Transverse colon (tissue), 4 donors: ENCODE data around the gene C22orf23. TPM values are rescaled to one million over a fixed set of nuclear protein-coding genes. Genes with fewer than 3 reads are reported as not detected.
A peak's percentile ranks its signal among the peaks of the same experiment; 100 is the strongest.

Experiments used
- DNase-seq: peaks from one replicate; pipeline ENCODE4 v3.0.0-alpha.2; 2019
- H3K27ac ChIP-seq, 4 donors: fragments of 200-600 bp; sonication (generic); 2 replicates each; pipeline ENCODE4 v1.5.1; 2016 to 2018; ENCODE audit warnings: inconsistent platforms in 4 of 4
- H3K27me3 ChIP-seq: fragments of 200-600 bp; sonication (generic); 2 replicates; pipeline ENCODE4 v1.5.1; 2017; ENCODE audit warnings: inconsistent platforms
- H3K36me3 ChIP-seq, 4 donors: fragments of 200-600 bp; sonication (generic); 2 replicates each; pipeline ENCODE4 v1.5.1; 2017 to 2019; ENCODE audit warnings: inconsistent platforms in 4 of 4
- H3K4me1 ChIP-seq, 4 donors: fragments of 200-600 bp; sonication (generic); 2 replicates each; pipeline ENCODE4 v1.5.1; 2017 to 2020; ENCODE audit warnings: inconsistent platforms in 4 of 4
- H3K4me3 ChIP-seq, 4 donors: fragments of 200-600 bp; sonication (generic); 1 replicate in 1 of 4; 2 replicates in 3 of 4; pipeline versions ENCODE4 v1.5.1 to v1.6.1; 2017 to 2019; ENCODE audit warnings: inconsistent platforms in 4 of 4
- H3K9me3 ChIP-seq, 2 donors: fragments of 200-600 bp; sonication (generic); 2 replicates each; pipeline ENCODE4 v1.5.1; 2017 to 2019; ENCODE audit warnings: inconsistent platforms in 2 of 2
- EP300 ChIP-seq: sonication (generic); formaldehyde crosslinking; IDR thresholded peaks from one replicate; pipeline ENCODE4 v1.6.1; 2017; ENCODE audit warnings: antibody characterized with exemption, low read depth
- POLR2A ChIP-seq: fragments of 450-650 bp; IDR thresholded peaks from one replicate; pipeline ENCODE4 v1.6.1; 2016; ENCODE audit warnings: antibody characterized with exemption, mild to moderate bottlenecking, moderate library complexity
- POLR2AphosphoS5 ChIP-seq, 3 donors: sonication (generic); formaldehyde crosslinking; IDR thresholded peaks; one replicate each; pipeline ENCODE4 v1.6.1; 2016; ENCODE audit warnings: antibody characterized with exemption in 3 of 3
- WGBS, 2 donors: methylation state at CpG; one replicate each; pipeline ENCODE4 v1.1.5; 2018; ENCODE audit warnings: low coverage in 1 of 2; 5-methylcytosine and 5-hydroxymethylcytosine counted together
- in situ Hi-C, 4 donors: fragments of 200-750 bp; cut with MboI; loops; one replicate each; pipeline versions ENCODE4 v1.15.0 to v1.15.1; 2017; ENCODE audit warnings: low sequenced_read_pairs in 3 of 4, low pct_ligation_motif_present in 1 of 4, low pct_unique_long_range_greater_than_20kb in 1 of 4
- intact Hi-C: fragments of 100-400 bp; cut with DNase I; formaldehyde crosslinking; loops from one replicate; pipeline ENCODE4 v1.15.1; 2023; ENCODE audit warnings: low total_unique reads
- total RNA-seq, 4 donors: library from RNA; depleted of rRNA; stranded (reverse); fragments of >200 nt; gene quantifications; one replicate each; pipeline ENCODE4 v1.1.0, GENCODE V29; 2016
- TF ChIP-seq, protein P1 (sequence below), 5 experiments: fragments of 200-600 bp in 3 of 5; fragments of 450-650 bp in 2 of 5; sonication (generic) in 3 of 5; IDR thresholded peaks; 1 replicate in 2 of 5; 2 replicates in 3 of 5; pipeline ENCODE4 v1.5.1; 2016 to 2017; ENCODE audit warnings: antibody characterized with exemption in 5 of 5, inconsistent platforms in 3 of 5, mild to moderate bottlenecking in 2 of 5, moderate library complexity in 1 of 5

Gene C22orf23
- total RNA-seq, 4 donors from 2014 or later = not detected

DNA sequence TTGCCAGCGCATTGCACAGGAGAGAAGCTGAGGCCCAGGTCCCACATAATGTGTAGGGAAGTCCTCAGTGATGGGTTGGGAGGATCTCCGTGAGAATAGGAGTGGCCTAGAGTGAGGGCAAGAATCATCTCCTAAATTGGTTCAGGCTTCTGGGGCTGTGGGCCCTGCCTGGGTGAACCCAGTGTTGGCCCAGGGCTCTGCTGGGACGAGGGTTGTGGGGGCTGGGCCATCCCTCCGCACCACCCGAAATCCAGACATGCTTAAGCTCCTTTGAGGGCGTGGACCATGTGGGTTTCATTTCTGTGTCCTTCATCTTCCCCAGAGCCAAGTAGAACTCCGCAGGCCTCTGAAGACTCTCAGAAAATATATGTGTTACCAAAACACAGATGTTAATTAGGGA lies 43.6 kb downstream of the C22orf23 start:
- in situ Hi-C loops = no loop called here
- no peaks in the 10 kb centered on the region for H3K9me3 ChIP-seq
- DNase-seq = no peak
- H3K36me3 ChIP-seq = no peaks in the 10 kb centered on the region
- H3K27me3 ChIP-seq = no peaks in the 10 kb centered on the region
- peak overlapping the region; percentile 52 to 93 (median 85) for H3K27ac ChIP-seq
- no peak overlapping the region for H3K4me3 ChIP-seq
- 76 to 94% methylated on average over 3 to 7 of the region's 7 CpGs for WGBS, 2 donors
- peaks cover 16 to 46% (median 22%) of the 10 kb centered on the region in 4 donors for H3K4me1 ChIP-seq
- TF ChIP-seq EP300 (no peak), POLR2AphosphoS5 (IDR thresholded peaks at IDR 0.05) (no peak), POLR2A (no peak)
- TF ChIP-seq, protein P1, sequence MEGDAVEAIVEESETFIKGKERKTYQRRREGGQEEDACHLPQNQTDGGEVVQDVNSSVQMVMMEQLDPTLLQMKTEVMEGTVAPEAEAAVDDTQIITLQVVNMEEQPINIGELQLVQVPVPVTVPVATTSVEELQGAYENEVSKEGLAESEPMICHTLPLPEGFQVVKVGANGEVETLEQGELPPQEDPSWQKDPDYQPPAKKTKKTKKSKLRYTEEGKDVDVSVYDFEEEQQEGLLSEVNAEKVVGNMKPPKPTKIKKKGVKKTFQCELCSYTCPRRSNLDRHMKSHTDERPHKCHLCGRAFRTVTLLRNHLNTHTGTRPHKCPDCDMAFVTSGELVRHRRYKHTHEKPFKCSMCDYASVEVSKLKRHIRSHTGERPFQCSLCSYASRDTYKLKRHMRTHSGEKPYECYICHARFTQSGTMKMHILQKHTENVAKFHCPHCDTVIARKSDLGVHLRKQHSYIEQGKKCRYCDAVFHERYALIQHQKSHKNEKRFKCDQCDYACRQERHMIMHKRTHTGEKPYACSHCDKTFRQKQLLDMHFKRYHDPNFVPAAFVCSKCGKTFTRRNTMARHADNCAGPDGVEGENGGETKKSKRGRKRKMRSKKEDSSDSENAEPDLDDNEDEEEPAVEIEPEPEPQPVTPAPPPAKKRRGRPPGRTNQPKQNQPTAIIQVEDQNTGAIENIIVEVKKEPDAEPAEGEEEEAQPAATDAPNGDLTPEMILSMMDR (IDR thresholded peaks at IDR 0.05) = no peak
- intact Hi-C loops = no loop called here

DNA sequence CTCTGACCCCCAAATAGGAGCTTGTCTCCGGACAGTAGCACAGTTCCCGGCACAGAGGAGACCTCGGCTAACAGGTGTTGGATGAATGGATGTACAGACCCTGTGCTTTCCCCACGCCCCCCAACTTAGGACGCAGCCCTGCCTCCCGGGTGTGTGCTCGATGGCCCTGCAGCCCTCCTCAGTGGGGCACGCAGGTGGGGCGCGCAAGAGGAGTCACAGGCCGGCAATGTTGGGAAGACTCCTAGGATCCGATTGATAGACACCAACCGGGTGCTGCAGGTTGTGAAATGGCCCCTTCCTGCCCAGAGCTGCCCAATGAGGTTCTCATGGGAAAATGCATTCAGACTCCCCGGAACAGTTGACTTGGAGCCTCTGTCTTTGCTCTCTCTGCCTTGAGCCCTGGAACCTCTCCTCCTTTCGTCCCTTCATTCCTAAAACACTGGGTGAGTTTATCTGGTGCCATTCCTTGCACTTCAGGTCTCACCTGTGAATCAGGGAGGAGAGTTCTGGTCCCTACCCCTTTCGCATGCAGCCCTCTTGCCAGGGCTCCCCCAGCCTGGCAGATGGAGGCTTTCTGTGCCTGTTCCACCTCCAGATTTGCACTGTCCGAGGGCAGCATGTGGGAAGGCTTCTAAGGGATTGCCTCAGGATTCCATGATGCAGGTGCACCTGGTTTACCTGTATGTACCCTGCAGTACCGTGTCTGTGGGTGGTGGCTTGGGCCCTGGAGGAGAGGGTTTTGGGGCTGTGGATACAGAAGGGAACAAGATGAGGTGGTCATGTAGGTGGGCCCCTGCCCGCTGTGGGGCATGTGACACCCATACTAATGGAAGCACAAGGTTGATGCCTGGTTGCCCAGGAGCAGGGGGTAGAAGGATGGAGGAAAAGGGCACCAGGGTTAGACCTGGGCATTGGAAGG lies 46.1 kb downstream of the C22orf23 start:
- WGBS, 2 donors = 49 to 83% methylated on average over 2 to 19 of the region's 19 CpGs
- no peak for DNase-seq
- Histone ChIP-seq H3K27ac (peak overlapping the region; percentile 83 to 93 (median 88)), H3K4me1 (peaks cover 16 to 46% (median 22%) of the 10 kb centered on the region in 4 donors), H3K36me3 (no peaks in the 10 kb centered on the region), H3K4me3 (peak overlapping the region; percentile 67 to 93 (median 81)), H3K9me3 (no peaks in the 10 kb centered on the region), H3K27me3 (no peaks in the 10 kb centered on the region)
- TF ChIP-seq POLR2AphosphoS5 (IDR thresholded peaks at IDR 0.05) = no peak
- TF ChIP-seq, protein P1 (IDR thresholded peaks at IDR 0.05) = no peak
- no peak for TF ChIP-seq EP300
- no peak for TF ChIP-seq POLR2A
- in situ Hi-C loops = no loop called here
- intact Hi-C loops = loop anchor here (2.0 kb wide), 1 partner anchor 26 kb away; no protein-coding TSS in a partner anchor

DNA sequence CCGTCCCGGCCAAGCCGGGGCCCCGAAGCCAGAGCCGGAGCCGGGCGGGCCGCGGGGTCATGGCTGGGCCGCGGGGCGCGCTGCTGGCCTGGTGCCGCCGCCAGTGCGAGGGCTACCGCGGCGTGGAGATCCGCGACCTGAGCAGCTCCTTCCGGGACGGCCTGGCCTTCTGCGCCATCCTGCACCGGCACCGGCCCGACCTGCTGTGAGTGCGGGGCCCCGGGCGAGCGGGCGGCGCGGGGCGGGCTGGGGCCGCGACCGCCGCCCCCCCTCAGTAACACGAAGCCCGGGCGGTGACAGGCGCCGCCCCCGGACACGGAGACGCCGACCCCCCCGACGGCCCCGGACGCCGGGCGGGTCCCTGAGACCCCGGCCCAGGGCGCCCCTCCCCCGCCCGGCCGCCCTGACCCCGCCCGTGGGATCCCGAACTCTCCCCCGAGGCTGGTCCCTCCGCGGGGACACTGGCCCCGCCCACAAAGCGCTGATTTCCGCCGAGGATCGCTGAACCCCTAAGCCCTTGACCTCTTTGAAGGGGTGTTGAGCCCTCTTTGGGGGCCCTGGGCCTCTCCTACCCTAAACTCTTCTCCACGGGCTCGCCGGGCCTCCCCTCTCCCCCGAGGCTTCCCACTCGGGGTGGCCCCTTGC lies 46.9 kb downstream of the C22orf23 start:
- 2% methylated on average over 14 of the region's 75 CpGs; no CpG with 5 or more reads in 1 of the 2 donors for WGBS, 2 donors
- peaks cover 9 to 44% (median 22%) of the 10 kb centered on the region in 4 donors for H3K4me1 ChIP-seq
- no peaks in the 10 kb centered on the region for H3K36me3 ChIP-seq
- in situ Hi-C loops (no loop called here), intact Hi-C loops (loop anchor here (2.0 kb wide), 1 partner anchor 26 kb away; no protein-coding TSS in a partner anchor)
- peak overlapping the region; percentile 83 to 93 (median 88) for H3K27ac ChIP-seq
- DNase-seq = peak; percentile 51
- H3K4me3 ChIP-seq = peak overlapping the region; percentile 67 to 93 (median 81)
- no peaks in the 10 kb centered on the region for H3K27me3 ChIP-seq
- H3K9me3 ChIP-seq = no peaks in the 10 kb centered on the region
- TF ChIP-seq, protein P1 (IDR thresholded peaks at IDR 0.05) = no peak
- TF ChIP-seq POLR2AphosphoS5 (IDR thresholded peaks at IDR 0.05) (no peak), POLR2A (no peak), EP300 (no peak)
